Astrocyte (in vitro differentiated cells and primary cell): ENCODE measurements around the gene PMF1.

ENCODE experiments used
- CTCF ChIP-seq: IDR thresholded peaks from 2 replicates; pipeline ENCODE4 v1.5.1; 2011; ENCODE audit warnings: low read depth, mild to moderate bottlenecking, inconsistent platforms, low read length, moderate library complexity; ENCODE audit not compliant: insufficient read depth
- EZH2 ChIP-seq: IDR thresholded peaks from 2 replicates; pipeline ENCODE4 v1.6.1; 2012; ENCODE audit warnings: mild to moderate bottlenecking, low read length, inconsistent platforms; ENCODE audit not compliant: insufficient read depth

- TF ChIP-seq CTCF, result no peak
- no peak for TF ChIP-seq EZH2
These were observed 9.5 kb upstream of the PMF1 start for GRCh38 chr1:156203331-156203730.
